NCI-H446 (cell line): ENCODE data around the gene CYP1A2.

Experiments used
- DNase-seq, 2 experiments: peaks; one replicate each; lab custom pipeline; 2025; lab: John Stamatoyannopoulos, UW

CYP1A2 gene

DNA sequence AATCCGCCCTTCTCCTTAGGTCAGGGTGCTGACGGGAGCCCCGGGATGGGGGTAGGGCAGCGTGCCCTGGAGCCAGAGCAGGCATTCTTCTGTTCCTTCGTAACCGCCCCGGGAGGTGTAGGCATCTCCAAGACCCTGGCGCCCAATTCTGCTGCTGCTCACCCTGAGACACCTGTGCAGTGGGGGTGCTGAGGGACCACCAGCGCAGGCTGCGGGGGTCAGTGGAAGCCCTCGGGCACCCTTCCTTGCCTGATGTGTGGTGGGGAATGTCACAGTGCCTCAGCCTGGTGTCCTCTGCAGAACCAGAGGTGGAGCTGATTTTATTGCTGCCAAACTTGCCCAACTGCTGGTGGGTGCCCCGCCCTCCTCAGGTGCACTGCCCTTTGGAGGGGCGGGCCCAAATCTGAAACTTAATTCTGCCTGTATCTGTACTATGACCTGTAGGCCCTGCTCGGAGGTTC is 40.6 kb downstream of the CYP1A2 start:
- no peak for DNase-seq

- no peak for DNase-seq
Measured at GRCh38 chr15:74789741-74790079, 41.1 kb downstream of the CYP1A2 start.

DNA sequence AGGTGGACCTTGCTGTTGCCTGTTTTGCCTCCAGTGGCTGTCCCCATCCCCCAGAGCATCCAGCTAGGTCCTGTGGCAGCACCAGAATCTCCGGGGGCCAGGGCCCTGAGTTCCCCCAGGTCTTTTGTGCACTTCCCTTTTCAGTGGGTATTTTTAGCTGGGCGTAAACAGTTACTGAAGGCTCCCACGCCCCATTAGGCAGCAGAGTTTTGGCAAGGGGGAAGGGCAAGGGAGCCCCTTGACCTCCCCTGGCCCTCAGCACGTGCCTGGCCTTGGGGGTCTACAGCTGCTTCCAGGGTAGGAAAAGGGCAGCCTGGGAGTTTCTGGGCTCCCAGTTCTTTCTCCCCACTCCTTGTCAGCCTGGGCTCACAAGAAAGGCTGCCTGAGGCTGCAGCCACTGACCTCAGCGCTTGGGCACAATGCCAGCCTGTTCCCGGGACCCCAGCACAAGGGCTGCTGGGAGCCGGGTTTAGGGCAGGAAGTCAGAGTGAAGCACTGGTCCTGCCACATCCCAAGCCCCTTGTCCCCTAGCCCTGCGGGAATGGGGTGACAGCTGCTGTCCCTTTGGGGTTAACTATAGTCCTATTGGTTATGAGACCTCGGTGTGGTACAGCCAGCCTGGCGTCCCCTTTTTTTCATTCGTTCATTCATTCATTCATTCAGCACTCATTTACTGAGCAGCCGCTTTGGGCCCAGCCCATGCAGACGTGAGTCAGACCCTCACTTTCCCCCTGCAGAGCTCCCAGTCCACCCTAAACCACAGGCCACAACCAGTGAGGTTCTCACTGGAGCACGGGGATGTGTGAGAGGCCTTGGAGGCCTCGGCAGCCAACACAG is 41.7 kb downstream of the CYP1A2 start:
- DNase-seq: no peak

DNA sequence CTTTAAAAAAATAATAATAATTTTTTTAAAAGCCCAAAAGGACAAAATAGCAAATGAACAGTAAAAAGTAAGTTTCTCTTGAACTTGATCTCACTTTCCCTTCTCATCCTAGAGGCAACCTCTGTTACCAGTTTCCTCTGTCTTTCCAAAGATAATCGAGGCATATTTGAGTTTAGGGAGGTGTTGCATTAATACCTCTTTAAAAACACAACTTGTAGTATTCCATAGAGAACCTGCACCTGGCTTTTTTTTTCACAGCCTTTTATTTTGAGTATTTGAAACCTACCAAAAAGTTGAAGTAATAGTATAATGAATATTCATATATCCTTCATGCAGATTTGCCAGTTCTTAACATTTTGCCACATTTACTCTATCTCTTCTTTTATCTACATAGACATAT is 42.4 kb downstream of the CYP1A2 start:
- no peak for DNase-seq

- DNase-seq: no peak
Measured at GRCh38 chr15:74791667-74792066, 43.0 kb downstream of the CYP1A2 start.

DNA sequence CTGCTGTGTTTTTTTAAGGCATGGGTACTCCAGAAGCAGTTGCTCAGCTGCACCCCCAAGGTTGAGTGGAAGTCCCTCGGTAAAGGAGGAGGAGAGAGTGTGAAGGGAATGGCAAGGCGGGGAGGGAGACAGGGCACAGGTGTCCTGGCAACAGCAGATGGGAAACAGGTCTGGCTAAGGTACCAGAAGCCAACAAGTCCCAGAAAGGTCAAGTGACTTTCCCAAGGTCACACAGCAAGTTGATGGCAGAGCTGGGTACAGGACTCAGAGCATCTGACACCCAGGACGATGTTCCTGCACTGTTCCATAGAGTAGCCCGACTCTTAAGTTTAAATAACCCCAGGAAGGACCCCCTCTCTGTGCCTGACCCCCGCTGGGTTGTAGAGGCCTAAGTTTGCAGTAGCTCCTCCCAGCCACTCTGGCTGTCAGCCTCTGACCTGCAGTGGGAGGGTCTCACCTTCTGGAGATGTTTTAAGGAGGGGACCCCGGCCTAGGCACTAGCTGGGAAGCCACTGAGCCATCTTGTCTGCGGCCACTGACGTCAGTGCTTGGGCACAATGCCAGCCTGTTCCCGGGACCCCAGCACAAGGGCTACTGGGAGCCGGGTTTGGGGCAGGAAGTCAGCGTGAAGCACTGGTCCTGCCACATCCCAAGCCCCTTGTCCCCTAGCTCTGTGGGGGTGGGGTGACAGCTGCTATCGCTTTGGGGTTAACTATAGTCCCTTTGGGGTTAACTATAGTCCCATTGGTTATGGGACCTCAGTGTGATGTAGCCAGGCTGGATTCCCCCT is 43.8 kb downstream of the CYP1A2 start:
- no peak for DNase-seq

- DNase-seq: no peak
Measured at GRCh38 chr15:74793135-74794028, 44.7 kb downstream of the CYP1A2 start.

- DNase-seq: no peak
Measured at GRCh38 chr15:74794248-74794969, 45.8 kb downstream of the CYP1A2 start.

GRCh38 chr15:74794970-74795349 is 46.3 kb downstream of the CYP1A2 start:
- DNase-seq: no peak

GRCh38 chr15:74795966-74796625 is 47.5 kb downstream of the CYP1A2 start:
- no peak for DNase-seq

- no peak for DNase-seq
Measured at GRCh38 chr15:74798388-74799254, 50.0 kb downstream of the CYP1A2 start.

- DNase-seq: no peak
Measured at GRCh38 chr15:74799255-74799855, 50.7 kb downstream of the CYP1A2 start.

DNA sequence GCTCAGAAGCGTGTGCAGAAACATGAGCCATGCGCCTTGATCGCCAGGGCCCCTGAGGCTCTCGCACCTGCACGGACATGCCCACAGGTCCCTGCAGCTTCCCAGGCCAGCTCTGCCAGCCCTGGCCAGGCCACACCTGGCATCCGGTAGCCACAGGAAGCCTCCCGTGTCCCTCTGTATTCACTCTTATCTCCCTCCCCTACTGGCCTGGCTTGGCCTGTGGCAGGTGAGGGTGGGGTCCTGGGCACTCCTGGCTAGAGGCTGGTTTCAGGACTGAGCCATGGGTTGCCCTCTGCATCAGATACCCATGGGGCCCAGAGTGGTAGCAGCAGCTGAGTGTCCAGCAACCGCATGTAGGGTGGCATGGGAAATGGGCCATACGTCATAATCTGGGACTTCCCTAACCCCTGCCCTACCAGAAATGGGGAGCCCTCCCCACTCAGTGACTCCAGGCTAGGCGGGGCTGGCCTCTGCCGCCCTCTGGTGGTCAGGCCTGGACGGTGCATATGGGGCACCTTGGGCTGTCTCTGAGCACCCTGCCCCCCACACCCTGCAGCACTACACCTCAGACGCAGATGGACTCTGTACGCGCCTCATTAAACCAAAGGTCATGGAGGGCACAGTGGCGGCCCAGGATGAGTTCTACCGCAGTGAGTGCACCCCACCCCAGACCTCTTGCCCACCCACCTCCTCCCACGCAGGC is 51.4 kb downstream of the CYP1A2 start:
- no peak for DNase-seq

DNA sequence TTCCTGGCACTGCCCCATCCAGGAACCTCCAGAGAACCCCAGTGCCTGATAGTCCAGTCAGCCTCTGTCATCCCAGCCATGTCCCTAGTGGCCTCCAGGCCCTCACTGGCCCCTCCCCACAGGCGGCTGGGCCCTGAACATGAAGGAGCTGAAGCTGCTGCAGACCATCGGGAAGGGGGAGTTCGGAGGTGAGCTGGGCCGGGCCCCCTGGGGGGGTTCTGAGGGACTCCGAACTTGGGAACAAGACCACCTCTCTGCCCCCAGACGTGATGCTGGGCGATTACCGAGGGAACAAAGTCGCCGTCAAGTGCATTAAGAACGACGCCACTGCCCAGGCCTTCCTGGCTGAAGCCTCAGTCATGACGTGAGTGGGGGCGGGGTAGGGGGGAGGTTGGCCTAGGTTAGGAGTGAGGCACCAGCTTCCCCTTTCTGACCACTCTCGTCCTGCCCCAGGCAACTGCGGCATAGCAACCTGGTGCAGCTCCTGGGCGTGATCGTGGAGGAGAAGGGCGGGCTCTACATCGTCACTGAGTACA is 52.0 kb downstream of the CYP1A2 start:
- DNase-seq: no peak

GRCh38 chr15:74801311-74801997 is 52.8 kb downstream of the CYP1A2 start:
- DNase-seq: no peak

DNA sequence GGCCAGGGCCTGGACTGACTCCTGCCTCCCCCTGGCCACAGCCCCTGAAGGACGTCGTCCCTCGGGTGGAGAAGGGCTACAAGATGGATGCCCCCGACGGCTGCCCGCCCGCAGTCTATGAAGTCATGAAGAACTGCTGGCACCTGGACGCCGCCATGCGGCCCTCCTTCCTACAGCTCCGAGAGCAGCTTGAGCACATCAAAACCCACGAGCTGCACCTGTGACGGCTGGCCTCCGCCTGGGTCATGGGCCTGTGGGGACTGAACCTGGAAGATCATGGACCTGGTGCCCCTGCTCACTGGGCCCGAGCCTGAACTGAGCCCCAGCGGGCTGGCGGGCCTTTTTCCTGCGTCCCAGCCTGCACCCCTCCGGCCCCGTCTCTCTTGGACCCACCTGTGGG is 53.6 kb downstream of the CYP1A2 start:
- no peak for DNase-seq

DNA sequence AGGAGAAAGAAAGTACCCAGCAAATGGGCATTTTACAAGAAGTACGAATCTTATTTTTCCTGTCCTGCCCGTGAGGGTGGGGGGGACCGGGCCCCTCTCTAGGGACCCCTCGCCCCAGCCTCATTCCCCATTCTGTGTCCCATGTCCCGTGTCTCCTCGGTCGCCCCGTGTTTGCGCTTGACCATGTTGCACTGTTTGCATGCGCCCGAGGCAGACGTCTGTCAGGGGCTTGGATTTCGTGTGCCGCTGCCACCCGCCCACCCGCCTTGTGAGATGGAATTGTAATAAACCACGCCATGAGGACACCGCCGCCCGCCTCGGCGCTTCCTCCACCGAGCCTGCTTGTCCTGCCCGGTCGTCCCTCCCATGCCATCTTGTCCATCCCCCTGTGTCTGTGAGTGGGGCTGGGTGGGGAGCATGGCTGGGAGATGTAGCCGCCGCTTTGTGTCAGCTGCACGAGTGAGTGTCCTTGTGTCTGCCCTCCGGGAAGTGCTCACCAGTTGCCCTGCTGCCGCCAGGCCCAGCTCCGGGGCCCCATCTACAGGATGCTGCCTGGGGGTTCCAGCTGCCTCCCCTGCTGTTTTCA is 54.3 kb downstream of the CYP1A2 start:
- no peak for DNase-seq

DNA sequence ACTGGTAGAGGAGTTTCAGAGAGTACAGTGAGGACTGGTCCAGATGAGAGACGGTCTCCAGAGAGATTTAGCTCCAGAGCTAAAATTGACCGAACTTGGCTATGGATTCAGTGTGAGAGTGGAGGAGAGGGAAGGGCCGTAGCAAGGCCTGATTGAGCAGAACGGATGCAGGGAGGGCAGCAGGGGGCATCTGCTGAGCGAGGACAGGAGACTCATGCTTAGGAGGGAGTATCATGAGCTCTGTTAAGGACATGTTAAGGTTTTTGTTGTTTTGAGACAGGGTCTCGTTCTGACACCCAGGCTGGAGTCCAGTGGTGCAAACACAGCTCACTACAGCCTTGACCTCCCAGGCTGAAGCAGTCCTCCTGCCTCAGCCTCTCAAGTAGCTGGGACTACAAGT is 56.3 kb downstream of the CYP1A2 start:
- DNase-seq: no peak
